DOHH2 (cell line): Measurements from ENCODE around the gene USH2A.

Experiments
- H3F3A ChIP-seq: fragments of 200-600 bp; sonication (generic), shearing (Covaris generic); 2 replicates; pipeline ENCODE4 v1.6.0; 2016; ENCODE audit warnings: antibody characterized with exemption, mild to moderate bottlenecking; ENCODE audit not compliant: control insufficient read depth, insufficient read depth
- H3K27ac ChIP-seq: fragments of 200-600 bp; sonication (generic); 2 replicates; pipeline ENCODE4 v1.5.1; 2014; ENCODE audit warnings: low read depth, mild to moderate bottlenecking, low read length, moderate library complexity
- H3K27me3 ChIP-seq: fragments of 200-600 bp; sonication (generic); 2 replicates; pipeline ENCODE4 v1.6.1; 2014; ENCODE audit warnings: mild to moderate bottlenecking, low read length, mixed read lengths; ENCODE audit not compliant: control insufficient read depth
- H3K36me3 ChIP-seq: fragments of 200-600 bp; sonication (generic); 2 replicates; pipeline ENCODE4 v1.6.1; 2014; ENCODE audit warnings: mild to moderate bottlenecking, low read length, moderate library complexity, mixed read lengths; ENCODE audit not compliant: control insufficient read depth
- H3K4me1 ChIP-seq: fragments of 200-600 bp; sonication (generic); 2 replicates; pipeline ENCODE4 v1.6.1; 2014; ENCODE audit warnings: mild to moderate bottlenecking, low read length, mixed read lengths; ENCODE audit not compliant: control insufficient read depth
- H3K4me2 ChIP-seq: fragments of 200-600 bp; sonication (generic); 2 replicates; pipeline ENCODE4 v1.6.0; 2014; ENCODE audit warnings: mild to moderate bottlenecking, low read length, moderate library complexity
- H3K4me3 ChIP-seq: fragments of 200-600 bp; sonication (generic); 2 replicates; pipeline ENCODE4 v1.5.1; 2014; ENCODE audit warnings: mild to moderate bottlenecking, low read length, mixed read lengths
- H3K79me2 ChIP-seq: fragments of 200-600 bp; sonication (generic); 2 replicates; pipeline ENCODE4 v1.6.1; 2014; ENCODE audit warnings: mild to moderate bottlenecking, low read length, mixed read lengths; ENCODE audit not compliant: control insufficient read depth
- H3K9me2 ChIP-seq: fragments of 200-600 bp; sonication (generic); replicated peaks from 2 replicates; pipeline ENCODE4 v1.6.1; 2014; ENCODE audit warnings: mild to moderate bottlenecking, low read length, mixed read lengths; ENCODE audit not compliant: control insufficient read depth
- H3K9me3 ChIP-seq: fragments of 200-600 bp; sonication (generic); 2 replicates; pipeline ENCODE4 v1.6.1; 2014; ENCODE audit warnings: antibody characterized with exemption, low read length, mixed read lengths; ENCODE audit not compliant: control insufficient read depth, insufficient read depth
- H4K20me1 ChIP-seq: fragments of 200-600 bp; sonication (generic); 2 replicates; pipeline ENCODE4 v1.6.0; 2014; ENCODE audit warnings: low read depth, mild to moderate bottlenecking, antibody characterized with exemption, low read length, moderate library complexity; ENCODE audit not compliant: control insufficient read depth, insufficient read depth
- CTCF ChIP-seq: fragments of 200-600 bp; sonication (generic); IDR thresholded peaks from one replicate; pipeline ENCODE4 v1.5.1; 2014; ENCODE audit warnings: antibody characterized with exemption, mild to moderate bottlenecking, low read depth, low read length; ENCODE audit not compliant: poor library complexity, severe bottlenecking
- EZH2phosphoT487 ChIP-seq: fragments of 200-600 bp; sonication (generic); IDR thresholded peaks from 2 replicates; pipeline ENCODE4 v1.6.1; 2017; ENCODE audit warnings: borderline replicate concordance, mild to moderate bottlenecking, antibody characterized with exemption, low read length, moderate library complexity, mixed read lengths

Gene USH2A

GRCh38 chr1:216221260-216221700 is 202.0 kb downstream of the USH2A start:
- TF ChIP-seq EZH2phosphoT487 (no peak), CTCF (peak; percentile 80)
- Histone ChIP-seq H3K27me3 (no peaks in the 10 kb centered on the region), H3K27ac (no peak overlapping the region), H3K4me2 (peak overlapping the region; percentile 51), H3K4me3 (peak overlapping the region; percentile 59), H3K9me3 (no peaks in the 10 kb centered on the region), H3K9me2 (no peaks in the 10 kb centered on the region), H3K4me1 (no peaks in the 10 kb centered on the region), H3K79me2 (no peaks in the 10 kb centered on the region), H3F3A (no peaks in the 10 kb centered on the region), H3K36me3 (no peaks in the 10 kb centered on the region), H4K20me1 (no peaks in the 10 kb centered on the region)

GRCh38 chr1:216216305-216216704 is 206.9 kb downstream of the USH2A start:
- Histone ChIP-seq H3K4me3 (no peak overlapping the region), H3K79me2 (no peaks in the 10 kb centered on the region), H3K4me1 (no peaks in the 10 kb centered on the region), H3K27ac (no peak overlapping the region), H3F3A (no peaks in the 10 kb centered on the region), H3K9me2 (no peaks in the 10 kb centered on the region), H3K4me2 (no peak overlapping the region), H3K9me3 (no peaks in the 10 kb centered on the region), H4K20me1 (no peaks in the 10 kb centered on the region), H3K27me3 (no peaks in the 10 kb centered on the region), H3K36me3 (no peaks in the 10 kb centered on the region)
- no peak for TF ChIP-seq EZH2phosphoT487
- no peak for TF ChIP-seq CTCF

- Histone ChIP-seq H3K4me3 (no peak overlapping the region), H3K4me1 (no peaks in the 10 kb centered on the region), H3F3A (no peaks in the 10 kb centered on the region), H3K36me3 (no peaks in the 10 kb centered on the region), H3K9me2 (no peaks in the 10 kb centered on the region), H3K4me2 (no peak overlapping the region), H3K9me3 (no peaks in the 10 kb centered on the region), H3K27ac (no peak overlapping the region), H3K27me3 (no peaks in the 10 kb centered on the region), H3K79me2 (no peaks in the 10 kb centered on the region), H4K20me1 (no peaks in the 10 kb centered on the region)
- TF ChIP-seq CTCF: no peak
- TF ChIP-seq EZH2phosphoT487: no peak
Measured at GRCh38 chr1:216215169-216215568, 208.1 kb downstream of the USH2A start.
